Measurements from ENCODE around the gene LAMA5. TPM values are rescaled to one million over a fixed set of nuclear protein-coding genes. Genes with fewer than 3 reads are reported as not detected.

The LAMA5 gene
- total and polyA plus RNA-seq, 2 of the 8 experiments (the other 6 are each of a cell fraction or from before 2014, with no cell fraction given) = 34.4 to 225 TPM

GRCh38 chr20:62285722-62286121, 81.4 kb downstream of the LAMA5 start:
- CTCF ChIA-PET (ENCODE audit: partially characterized antibody) = interaction anchor here (0.9 to 1.3 kb wide), 5 partner anchors 8 to 116 kb away, joined by 3 to 4 read pairs (median 3); no protein-coding TSS in a partner anchor
- FAIRE-seq = no peak
- 84% methylated on average over 23 of the region's 23 CpGs; no CpG with 5 or more reads in 1 of the 2 experiments for whole genome bisulfite sequencing, 2 experiments (ENCODE audit: extremely low coverage in 1 of 2, insufficient coverage in 1 of 2, insufficient read length in 1 of 2, insufficient replicate concordance in 2 of 2, low coverage in 1 of 2, low lambda C conversion rate in 2 of 2, missing lambda C conversion rate in 1 of 2)

More at GRCh38 chr20:62285722-62286121, 81.4 kb downstream of the LAMA5 start:
- no peaks in the 10 kb centered on the region for H3K79me1 ChIP-seq (ENCODE audit: low read depth, low read length)
- no peaks in the 10 kb centered on the region for H3K27me3 ChIP-seq (replicated peaks in 1 of 4; ENCODE audit: control insufficient read depth in 3 of 4, extremely low read depth in 1 of 4, insufficient read depth in 3 of 4, low read length in 3 of 4)
- H2BK120ac ChIP-seq (replicated peaks; ENCODE audit: low read depth, low read length) = no peak overlapping the region
- no peak overlapping the region for H4K5ac ChIP-seq (ENCODE audit: insufficient read length, low read depth, low read length)
- no peak overlapping the region for H3K23ac ChIP-seq (ENCODE audit: insufficient read length)
- H2BK20ac ChIP-seq (ENCODE audit: low read length) = no peak overlapping the region
- no peak overlapping the region for H4K91ac ChIP-seq (replicated peaks; ENCODE audit: insufficient read length, low read length)
- H3K23me2 ChIP-seq (ENCODE audit: low read depth, low read length) = no peaks in the 10 kb centered on the region
- no peak overlapping the region for H2BK15ac ChIP-seq (ENCODE audit: low read length)
- H3K4me1 ChIP-seq (replicated peaks in 1 of 4; ENCODE audit: control insufficient read depth in 3 of 4, insufficient read depth in 4 of 4, low read length in 3 of 4) = no peaks in the 10 kb centered on the region
- H3K56ac ChIP-seq (replicated peaks; ENCODE audit: insufficient read length, low read depth, low read length) = no peak overlapping the region
- TF ChIP-seq CHD2 (IDR thresholded peaks at IDR 0.05; ENCODE audit: low read length) = no peak
- TF ChIP-seq TAF7 (optimal IDR thresholded peaks at IDR 0.05; ENCODE audit: borderline replicate concordance, low read depth, low read length) = no peak
- TF ChIP-seq SP2 (IDR thresholded peaks at IDR 0.05; ENCODE audit: low read length) = no peak
- no peak for TF ChIP-seq POLR2A (IDR thresholded peaks at IDR 0.05; ENCODE audit: control extremely low read depth in 1 of 2, low read depth in 2 of 2, low read length in 2 of 2)
- no peak for TF ChIP-seq RFX5 (IDR thresholded peaks at IDR 0.05; ENCODE audit: borderline replicate concordance, low read depth, low read length)
- no peak for TF ChIP-seq BRCA1 (IDR thresholded peaks at IDR 0.05; ENCODE audit: low read depth, low read length)
- no peak for TF ChIP-seq PHF8 (conservative IDR thresholded peaks at IDR 0.05; ENCODE audit: low read depth, low read length)
- TF ChIP-seq ATF3 (IDR thresholded peaks at IDR 0.05; ENCODE audit: insufficient read depth, low read depth, low read length) = no peak
- no peak for TF ChIP-seq CEBPB (IDR thresholded peaks at IDR 0.05; ENCODE audit: low read depth, low read length)
- H3K4me3 ChIP-seq (ENCODE audit: extremely low read depth in 1 of 4, insufficient read depth in 2 of 4, low read depth in 3 of 4, low read length in 4 of 4) = no peak overlapping the region
- H3K4ac ChIP-seq (replicated peaks; ENCODE audit: insufficient read length, low read depth, low read length) = no peak overlapping the region
- peaks cover 8 to 32% (median 21%) of the 10 kb centered on the region in 4 experiments for H3K36me3 ChIP-seq (ENCODE audit: control insufficient read depth in 2 of 4, insufficient read depth in 4 of 4, low read length in 3 of 4)
- no peak overlapping the region for H3K27ac ChIP-seq (ENCODE audit: low read depth, low read length)
- H3K9me3 ChIP-seq (ENCODE audit: insufficient read depth in 2 of 2, low read depth in 1 of 2, low read length in 1 of 2) = no peaks in the 10 kb centered on the region
- no peak overlapping the region for H3K18ac ChIP-seq (ENCODE audit: extremely low read depth, low read length)
- no peak overlapping the region for H2AFZ ChIP-seq (ENCODE audit: low read length)
- no peak overlapping the region for H2BK5ac ChIP-seq (ENCODE audit: low read depth, low read length)
- no peak overlapping the region for H3K4me2 ChIP-seq (ENCODE audit: insufficient read depth in 1 of 2, low read depth in 2 of 2, low read length in 2 of 2)
- no peak for DNase-seq (ENCODE audit: low read depth in 1 of 2, low spot score in 2 of 2)
- no peak overlapping the region for H4K8ac ChIP-seq (ENCODE audit: extremely low read depth, insufficient read depth, low read length)
- no peak overlapping the region for H3K14ac ChIP-seq (ENCODE audit: insufficient read length)
- H4K20me1 ChIP-seq (replicated peaks in 1 of 2; ENCODE audit: control insufficient read depth in 1 of 2, insufficient read depth in 2 of 2, low read length in 2 of 2) = peaks cover 0 to 4% of the 10 kb centered on the region in 2 experiments
- H3K9ac ChIP-seq (replicated peaks in 1 of 4; ENCODE audit: extremely low read depth in 1 of 4, low read depth in 3 of 4, low read length in 3 of 4) = no peak overlapping the region
- H3K79me2 ChIP-seq (ENCODE audit: control insufficient read depth in 1 of 2, insufficient read depth in 2 of 2, low read length in 2 of 2) = no peaks in the 10 kb centered on the region
- H2BK12ac ChIP-seq (ENCODE audit: low read depth, low read length) = no peak overlapping the region
- no peak overlapping the region for H2AK5ac ChIP-seq (ENCODE audit: low read depth, low read length)
- POLR2A ChIA-PET (ENCODE audit: partially characterized antibody) = interaction anchor here (0.9 to 1.1 kb wide), 2 partner anchors 10 to 22 kb away, joined by 3 read pairs; no protein-coding TSS in a partner anchor

All from H1 (cell line).